HG02759 (cell line): Measurements from ENCODE around the gene KRT82.

Source experiments
- ATAC-seq: cut with Tn5 transposase; IDR thresholded peaks from one replicate; pipeline ENCODE4 v1.9.1; 2021; ENCODE audit warnings: mild to moderate bottlenecking, moderate library complexity; ENCODE audit not compliant: unreplicated experiment

KRT82 gene

GRCh38 chr12:52362118-52362726 is 43.9 kb downstream of the KRT82 start:
- ATAC-seq, result no peak

- ATAC-seq, result no peak
Observed at GRCh38 chr12:52361553-52361952, 44.6 kb downstream of the KRT82 start.

GRCh38 chr12:52360663-52361271 is 45.4 kb downstream of the KRT82 start:
- no peak for ATAC-seq

GRCh38 chr12:52360106-52360662 is 46.0 kb downstream of the KRT82 start:
- no peak for ATAC-seq

GRCh38 chr12:52359621-52360061 is 46.5 kb downstream of the KRT82 start:
- no peak for ATAC-seq

GRCh38 chr12:52358575-52359350 is 47.4 kb downstream of the KRT82 start:
- peak; percentile 92 for ATAC-seq

GRCh38 chr12:52356762-52357580 is 49.2 kb downstream of the KRT82 start:
- no peak for ATAC-seq

GRCh38 chr12:52356031-52356761 is 49.9 kb downstream of the KRT82 start:
- ATAC-seq, result no peak

- no peak for ATAC-seq
Observed at GRCh38 chr12:52355176-52355575, 51.0 kb downstream of the KRT82 start.

GRCh38 chr12:52354200-52354599 is 51.9 kb downstream of the KRT82 start:
- ATAC-seq, result no peak

GRCh38 chr12:52353766-52354165 is 52.4 kb downstream of the KRT82 start:
- ATAC-seq, result no peak

- no peak for ATAC-seq
Observed at GRCh38 chr12:52352951-52353350, 53.2 kb downstream of the KRT82 start.

GRCh38 chr12:52351196-52352059 is 54.7 kb downstream of the KRT82 start:
- no peak for ATAC-seq

GRCh38 chr12:52350786-52351185 is 55.3 kb downstream of the KRT82 start:
- ATAC-seq, result no peak

- no peak for ATAC-seq
Observed at GRCh38 chr12:52350021-52350620, 56.0 kb downstream of the KRT82 start.

GRCh38 chr12:52349196-52349595 is 56.9 kb downstream of the KRT82 start:
- ATAC-seq, result no peak

- ATAC-seq, result no peak
Observed at GRCh38 chr12:52347551-52348510, 58.3 kb downstream of the KRT82 start.

- no peak for ATAC-seq
Observed at GRCh38 chr12:52347016-52347415, 59.1 kb downstream of the KRT82 start.
